Sigmoid colon (tissue), 7 donors: ENCODE measurements around the gene COBL. TPM values are rescaled to one million over a fixed set of nuclear protein-coding genes. Genes with fewer than 3 reads are reported as not detected.

Experiments
- DNase-seq: peaks from one replicate; pipeline ENCODE4 v3.0.0-alpha.2; 2019
- H3K27ac ChIP-seq, 4 donors: fragments of 200-600 bp; sonication (generic); one replicate each; pipeline ENCODE4 v1.5.1; 2016 to 2019; ENCODE audit warnings: mild to moderate bottlenecking in 1 of 4
- H3K27me3 ChIP-seq, 3 donors: fragments of 200-600 bp; sonication (generic); one replicate each; pipeline ENCODE4 v1.5.1; 2019; ENCODE audit warnings: mild to moderate bottlenecking in 1 of 3
- H3K36me3 ChIP-seq, 4 donors: fragments of 200-600 bp; sonication (generic); one replicate each; pipeline ENCODE4 v1.5.1; 2016 to 2019
- H3K4me1 ChIP-seq, 4 donors: fragments of 200-600 bp; sonication (generic); one replicate each; pipeline ENCODE4 v1.5.1; 2017 to 2019
- H3K4me3 ChIP-seq, 4 donors: fragments of 200-600 bp; sonication (generic); one replicate each; pipeline ENCODE4 v1.5.1; 2017 to 2019; ENCODE audit warnings: mild to moderate bottlenecking in 2 of 4, moderate library complexity in 1 of 4
- H3K9me3 ChIP-seq, 4 donors: fragments of 200-600 bp in 3 of 4; sonication (generic) in 3 of 4; one replicate each; pipeline versions ENCODE4 v1.5.1 to v1.6.1; 2013 to 2019
- CTCF ChIP-seq, 4 experiments: fragments of 450-650 bp in 3 of 4; fragments of 200-600 bp in 1 of 4; IDR thresholded peaks; one replicate each; pipeline ENCODE4 v1.5.1; 2016 to 2019; ENCODE audit warnings: antibody characterized with exemption in 4 of 4, mild to moderate bottlenecking in 3 of 4, moderate library complexity in 2 of 4
- EP300 ChIP-seq, 4 donors: sonication (generic); formaldehyde crosslinking; IDR thresholded peaks; one replicate each; pipeline ENCODE4 v1.6.1; 2017; ENCODE audit warnings: antibody characterized with exemption in 4 of 4
- POLR2A ChIP-seq, 2 donors: fragments of 450-650 bp; IDR thresholded peaks; one replicate each; pipeline ENCODE4 v1.6.1; 2016; ENCODE audit warnings: antibody characterized with exemption in 2 of 2, mild to moderate bottlenecking in 2 of 2, moderate library complexity in 2 of 2
- POLR2AphosphoS5 ChIP-seq, 4 donors: sonication (generic); formaldehyde crosslinking; IDR thresholded peaks; one replicate each; pipeline ENCODE4 v1.6.1; 2017; ENCODE audit warnings: antibody characterized with exemption in 4 of 4
- WGBS, 2 donors: extraction: QIAGEN DNeasy Blood & Tissue Kit; methylation state at CpG; one replicate each; pipeline ENCODE4 v1.1.7; 2013; 5-methylcytosine and 5-hydroxymethylcytosine counted together
- intact Hi-C: fragments of 100-400 bp; cut with DNase I; formaldehyde crosslinking; loops from one replicate; pipeline ENCODE4 v1.15.1; 2023
- polyA plus RNA-seq, 3 donors: library from polyadenylated mRNA; stranded (reverse); fragments of 200-250 nt; gene quantifications; one replicate each; pipeline ENCODE4 v1.2.3, GENCODE V29; 2013
- total RNA-seq, 4 donors: library from RNA; depleted of rRNA; stranded (reverse); fragments of >200 nt; gene quantifications; one replicate each; pipeline ENCODE4 v1.1.0, GENCODE V29; 2016
- donor health status: healthy with polysubstance abuse.
- donor health status: Bipolar disorder and iron deficiency.
- donor health status: healthy.

COBL gene
- total and polyA plus RNA-seq, 7 donors: 3.0 to 27.6 (median 10.0) TPM

- no peak overlapping the region for H3K4me3 ChIP-seq
- TF ChIP-seq POLR2AphosphoS5 (IDR thresholded peaks at IDR 0.05): no peak
- TF ChIP-seq CTCF (IDR thresholded peaks at IDR 0.05): no peak
- no peak for TF ChIP-seq EP300 (IDR thresholded peaks at IDR 0.05)
- no peak for TF ChIP-seq POLR2A (IDR thresholded peaks at IDR 0.05)
- no peak for DNase-seq
- H3K27ac ChIP-seq: no peak overlapping the region
- no peaks in the 10 kb centered on the region for H3K9me3 ChIP-seq
- WGBS, 2 donors: 90 to 91% methylated on average over 21 of the region's 21 CpGs
- H3K36me3 ChIP-seq: no peaks in the 10 kb centered on the region
- H3K27me3 ChIP-seq: no peaks in the 10 kb centered on the region
- peaks cover 0 to 16% (median 9%) of the 10 kb centered on the region in 4 donors for H3K4me1 ChIP-seq
- intact Hi-C loops: no loop called here
Measured at GRCh38 chr7:51007551-51008505, 308.8 kb downstream of the COBL start.

GRCh38 chr7:51006483-51007235 is 309.9 kb downstream of the COBL start:
- no peak for DNase-seq
- Histone ChIP-seq H3K27me3 (no peaks in the 10 kb centered on the region), H3K4me1 (peaks cover 0 to 16% (median 9%) of the 10 kb centered on the region in 4 donors), H3K9me3 (no peaks in the 10 kb centered on the region), H3K36me3 (no peaks in the 10 kb centered on the region), H3K27ac (no peak overlapping the region), H3K4me3 (no peak overlapping the region)
- intact Hi-C loops: no loop called here
- WGBS, 2 donors: 64 to 83% methylated on average over 3 of the region's 3 CpGs
- TF ChIP-seq CTCF (IDR thresholded peaks at IDR 0.05) (no peak), EP300 (IDR thresholded peaks at IDR 0.05) (no peak), POLR2A (IDR thresholded peaks at IDR 0.05) (no peak), POLR2AphosphoS5 (IDR thresholded peaks at IDR 0.05) (no peak)

- intact Hi-C loops: no loop called here
- Histone ChIP-seq H3K4me3 (no peak overlapping the region), H3K4me1 (peaks cover 0 to 10% (median 4%) of the 10 kb centered on the region in 4 donors), H3K9me3 (no peaks in the 10 kb centered on the region), H3K27me3 (no peaks in the 10 kb centered on the region), H3K27ac (no peak overlapping the region), H3K36me3 (no peaks in the 10 kb centered on the region)
- DNase-seq: no peak
- no peak for TF ChIP-seq POLR2AphosphoS5 (IDR thresholded peaks at IDR 0.05)
- TF ChIP-seq POLR2A (IDR thresholded peaks at IDR 0.05): no peak
- TF ChIP-seq EP300 (IDR thresholded peaks at IDR 0.05): no peak
- TF ChIP-seq CTCF (IDR thresholded peaks at IDR 0.05): no peak
- 96% methylated on average over 2 of the region's 2 CpGs for WGBS, 2 donors
Measured at GRCh38 chr7:51005074-51005473, 311.5 kb downstream of the COBL start.

GRCh38 chr7:51000956-51001355 is 315.7 kb downstream of the COBL start:
- 57 to 58% methylated on average over 3 of the region's 3 CpGs for WGBS, 2 donors
- H3K9me3 ChIP-seq: no peaks in the 10 kb centered on the region
- H3K4me3 ChIP-seq: no peak overlapping the region
- H3K36me3 ChIP-seq: no peaks in the 10 kb centered on the region
- intact Hi-C loops: no loop called here
- no peaks in the 10 kb centered on the region for H3K27me3 ChIP-seq
- H3K27ac ChIP-seq: no peak overlapping the region
- TF ChIP-seq POLR2AphosphoS5 (IDR thresholded peaks at IDR 0.05) (no peak), EP300 (IDR thresholded peaks at IDR 0.05) (no peak), CTCF (IDR thresholded peaks at IDR 0.05) (no peak), POLR2A (IDR thresholded peaks at IDR 0.05) (no peak)
- H3K4me1 ChIP-seq: no peaks in the 10 kb centered on the region
- no peak for DNase-seq
